GM18867 (cell line): ENCODE results near the gene NCR1.
"Not testable (repeated sequence)": the region's sequence is repeated elsewhere in the genome, so short reads cannot be mapped to it uniquely, and the experiment has no call there.

ENCODE experiments used
- ATAC-seq: cut with Tn5 transposase; IDR thresholded peaks from one replicate; pipeline ENCODE4 v1.9.1; 2021; ENCODE audit warnings: mild to moderate bottlenecking, moderate library complexity; ENCODE audit not compliant: unreplicated experiment

NCR1 gene

GRCh38 chr19:54905803-54906511 lies at the start of gene NCR1:
Gene NCR1 (plus strand): TSS chr19:54906148. CDS start chr19:54906188, 40 bp downstream.
- no peak for ATAC-seq

- not testable (repeated sequence) for ATAC-seq
Observed at GRCh38 chr19:54858476-54858875, 47.5 kb upstream of the NCR1 start.

- ATAC-seq: not testable (repeated sequence)
Observed at GRCh38 chr19:54859421-54859820, 46.5 kb upstream of the NCR1 start.

GRCh38 chr19:54863459-54863858 lies 42.5 kb upstream of the NCR1 start:
- not testable (repeated sequence) for ATAC-seq

GRCh38 chr19:54871696-54872095 lies 34.3 kb upstream of the NCR1 start:
- ATAC-seq: no peak

GRCh38 chr19:54873990-54874389 lies 32.0 kb upstream of the NCR1 start, which contains the start of gene FCAR:
Gene FCAR (plus strand): TSS chr19:54874235. CDS start chr19:54874290, 55 bp downstream.
- no peak for ATAC-seq

GRCh38 chr19:54875506-54875905 lies 30.4 kb upstream of the NCR1 start:
- no peak for ATAC-seq

- ATAC-seq: no peak
Observed at GRCh38 chr19:54877471-54877870, 28.5 kb upstream of the NCR1 start.

GRCh38 chr19:54881884-54882283 lies 24.1 kb upstream of the NCR1 start:
- no peak for ATAC-seq

- no peak for ATAC-seq
Observed at GRCh38 chr19:54882758-54883157, 23.2 kb upstream of the NCR1 start.

- ATAC-seq: no peak
Observed at GRCh38 chr19:54883228-54883627, 22.7 kb upstream of the NCR1 start.

- ATAC-seq: no peak
Observed at GRCh38 chr19:54888239-54888638, 17.7 kb upstream of the NCR1 start.

- ATAC-seq: no peak
Observed at GRCh38 chr19:54889566-54889965, 16.4 kb upstream of the NCR1 start.

GRCh38 chr19:54893406-54893805 lies 12.5 kb upstream of the NCR1 start:
- ATAC-seq: no peak

GRCh38 chr19:54894106-54894505 lies 11.8 kb upstream of the NCR1 start:
- not testable (repeated sequence) for ATAC-seq

GRCh38 chr19:54896036-54896435 lies 9.9 kb upstream of the NCR1 start:
- ATAC-seq: no peak

- not testable (repeated sequence) for ATAC-seq
Observed at GRCh38 chr19:54898685-54899084, 7.3 kb upstream of the NCR1 start.

GRCh38 chr19:54899646-54900045 lies 6.3 kb upstream of the NCR1 start:
- ATAC-seq: not testable (repeated sequence)

- ATAC-seq: not testable (repeated sequence)
Observed at GRCh38 chr19:54901153-54901552, 4.8 kb upstream of the NCR1 start.

- no peak for ATAC-seq
Observed at GRCh38 chr19:54902061-54902460, 3.9 kb upstream of the NCR1 start.

GRCh38 chr19:54903303-54903702 lies 2.6 kb upstream of the NCR1 start:
- ATAC-seq: no peak

GRCh38 chr19:54904261-54904660 lies 1.7 kb upstream of the NCR1 start:
- ATAC-seq: not testable (repeated sequence)

GRCh38 chr19:54905421-54905802 lies 536 bp upstream of the NCR1 start:
- ATAC-seq: no peak
